HepG2 (cell line): ENCODE data around the gene CYLD. TPM values are rescaled to one million over a fixed set of nuclear protein-coding genes. Genes with fewer than 3 reads are reported as not detected.

Experiments
- AGO2 ChIP-seq: fragments of 200-400 bp; formaldehyde crosslinking; optimal IDR thresholded peaks from 2 replicates; pipeline ENCODE3; 2017; ENCODE audit warnings: mild to moderate bottlenecking, low read depth, low read length, moderate library complexity
- ELF1 ChIP-seq: sonication (generic); formaldehyde crosslinking; IDR thresholded peaks from 2 replicates; pipeline ENCODE4 v1.4.0; 2020; ENCODE audit warnings: missing genetic modification reagents
- ESRRA ChIP-seq: sonication (generic); formaldehyde crosslinking; IDR thresholded peaks from 2 replicates; pipeline ENCODE4 v1.5.1; 2020; ENCODE audit warnings: mild to moderate bottlenecking, low read depth, missing genetic modification reagents
- MIER2 ChIP-seq: IDR thresholded peaks from 2 replicates; pipeline ENCODE4 v1.6.1; 2016; ENCODE audit warnings: missing biosample characterization, missing genetic modification reagents
- MTA3 ChIP-seq: sonication (generic); formaldehyde crosslinking; IDR thresholded peaks from 2 replicates; pipeline ENCODE4 v1.4.0; 2020; ENCODE audit warnings: missing genetic modification reagents
- NBN ChIP-seq: fragments of 450-650 bp; conservative IDR thresholded peaks from 2 replicates; pipeline ENCODE4 v1.6.1; 2017
- RARA ChIP-seq: IDR thresholded peaks from 2 replicates; pipeline ENCODE4 v1.6.1; 2016; ENCODE audit warnings: missing genetic modification reagents, missing compliant biosample characterization
- RBFOX2 ChIP-seq: fragments of 200-400 bp; formaldehyde crosslinking; IDR thresholded peaks from 2 replicates; pipeline ENCODE4 v1.6.1; 2017; ENCODE audit warnings: low read depth, mild to moderate bottlenecking, low read length
- RFX5 ChIP-seq: IDR thresholded peaks from 2 replicates; pipeline ENCODE4 v1.6.1; 2011; ENCODE audit warnings: low read depth, low read length, improper control_type of control experiment
- SOX6 ChIP-seq, 2 experiments: fragments of 450-650 bp in 1 of 2; sonication (generic) in 1 of 2; formaldehyde crosslinking in 1 of 2; IDR thresholded peaks; 2 replicates each; pipeline versions ENCODE4 v1.4.0 to v1.6.1; 2017 to 2020; ENCODE audit warnings: antibody characterized with exemption in 1 of 2, mild to moderate bottlenecking in 1 of 2, missing genetic modification reagents in 1 of 2
- SYNCRIP ChIP-seq: fragments of 200-400 bp; formaldehyde crosslinking; IDR thresholded peaks from 2 replicates; pipeline ENCODE4 v1.6.1; 2018; ENCODE audit warnings: mild to moderate bottlenecking, low read depth, low read length; ENCODE audit not compliant: insufficient read depth
- TAF15 ChIP-seq: fragments of 200-400 bp; formaldehyde crosslinking; IDR thresholded peaks from one replicate; pipeline ENCODE4 v1.6.1; 2018; ENCODE audit warnings: mild to moderate bottlenecking, low read depth, low read length; ENCODE audit not compliant: poor library complexity, severe bottlenecking
- U2AF1 ChIP-seq: fragments of 200-400 bp; formaldehyde crosslinking; optimal IDR thresholded peaks from 2 replicates; pipeline ENCODE3; 2017; ENCODE audit warnings: mild to moderate bottlenecking, low read depth, low read length
- ZFP36 ChIP-seq: fragments of 150-350 bp; IDR thresholded peaks from 2 replicates; pipeline ENCODE4 v1.6.1; 2018; ENCODE audit warnings: borderline replicate concordance, low read length, low read depth; ENCODE audit not compliant: partially characterized antibody
- ZFP36L1 ChIP-seq: sonication (generic); formaldehyde crosslinking; IDR thresholded peaks from 2 replicates; pipeline ENCODE4 v1.8.0; 2022; ENCODE audit warnings: mild to moderate bottlenecking, missing genetic modification reagents, moderate library complexity
- ZFP37 ChIP-seq: sonication (generic); formaldehyde crosslinking; IDR thresholded peaks from 2 replicates; pipeline ENCODE4 v1.4.0; 2020; ENCODE audit warnings: missing genetic modification reagents, borderline replicate concordance
- ZNF180 ChIP-seq: sonication (generic); formaldehyde crosslinking; IDR thresholded peaks from 2 replicates; pipeline ENCODE4 v1.4.0; 2020; ENCODE audit warnings: low read depth, missing genetic modification reagents, borderline replicate concordance
- ZNF256 ChIP-seq: sonication (generic); formaldehyde crosslinking; conservative IDR thresholded peaks from 2 replicates; pipeline ENCODE4 v1.4.0; 2020; ENCODE audit warnings: missing genetic modification reagents
- ZNF281 ChIP-seq: sonication (generic); formaldehyde crosslinking; IDR thresholded peaks from 2 replicates; pipeline ENCODE4 v1.4.0; 2020; ENCODE audit warnings: missing genetic modification reagents, borderline replicate concordance
- ZNF317 ChIP-seq: sonication (generic); formaldehyde crosslinking; IDR thresholded peaks from 2 replicates; pipeline ENCODE4 v1.5.0; 2020; ENCODE audit warnings: mild to moderate bottlenecking, missing genetic modification reagents
- ZNF354B ChIP-seq: sonication (generic); formaldehyde crosslinking; IDR thresholded peaks from 2 replicates; pipeline ENCODE4 v1.8.0; 2022; ENCODE audit warnings: mild to moderate bottlenecking, missing genetic modification reagents
- ZNF367 ChIP-seq: sonication (generic); formaldehyde crosslinking; IDR thresholded peaks from 2 replicates; pipeline ENCODE4 v1.4.0; 2020; ENCODE audit warnings: missing genetic modification reagents, borderline replicate concordance
- ZNF501 ChIP-seq: sonication (generic); formaldehyde crosslinking; IDR thresholded peaks from 2 replicates; pipeline ENCODE4 v1.5.1; 2020; ENCODE audit warnings: mild to moderate bottlenecking, moderate library complexity, missing genetic modification reagents
- ZNF503 ChIP-seq: sonication (generic); formaldehyde crosslinking; IDR thresholded peaks from 2 replicates; pipeline ENCODE4 v1.4.0; 2020; ENCODE audit warnings: missing genetic modification reagents
- ZZZ3 ChIP-seq: sonication (generic); formaldehyde crosslinking; IDR thresholded peaks from 2 replicates; pipeline ENCODE4 v1.4.0; 2020; ENCODE audit warnings: missing genetic modification reagents, mild to moderate bottlenecking, borderline replicate concordance
- polyA plus RNA-seq, 8 experiments: library from polyadenylated mRNA; depleted of rRNA in 3 of 8; stranded (reverse) in 7 of 8; unstranded in 1 of 8; fragments of >200 nt; fragmentation: Illumina TruSeq in 4 of 8; extraction: Trizol in 4 of 8; gene quantifications; 2 replicates each; pipeline versions ENCODE4 v1.2.1 to v1.2.3, GENCODE V29; 2011 to 2016; ENCODE audit warnings: low read depth in 4 of 8, missing spikeins in 1 of 8, mixed read lengths in 1 of 8; ENCODE audit not compliant: insufficient read depth in 1 of 8
- total RNA-seq, 5 experiments: library from RNA; depleted of rRNA; stranded (reverse); fragments of >200 nt; fragmentation: Illumina TruSeq; extraction: Trizol; gene quantifications; 2 replicates each; pipeline ENCODE4 v1.2.3, GENCODE V29; 2016; ENCODE audit warnings: low read depth in 1 of 5
- TF ChIP-seq, protein P1 (sequence below): sonication (generic); formaldehyde crosslinking; IDR thresholded peaks from 2 replicates; pipeline ENCODE4 v1.4.0; 2020; ENCODE audit warnings: missing genetic modification reagents

The CYLD gene
- total and polyA plus RNA-seq, 2 of the 13 experiments (the other 11 are each of a cell fraction or from before 2014, with no cell fraction given), result 6.1 to 11.4 TPM

DNA sequence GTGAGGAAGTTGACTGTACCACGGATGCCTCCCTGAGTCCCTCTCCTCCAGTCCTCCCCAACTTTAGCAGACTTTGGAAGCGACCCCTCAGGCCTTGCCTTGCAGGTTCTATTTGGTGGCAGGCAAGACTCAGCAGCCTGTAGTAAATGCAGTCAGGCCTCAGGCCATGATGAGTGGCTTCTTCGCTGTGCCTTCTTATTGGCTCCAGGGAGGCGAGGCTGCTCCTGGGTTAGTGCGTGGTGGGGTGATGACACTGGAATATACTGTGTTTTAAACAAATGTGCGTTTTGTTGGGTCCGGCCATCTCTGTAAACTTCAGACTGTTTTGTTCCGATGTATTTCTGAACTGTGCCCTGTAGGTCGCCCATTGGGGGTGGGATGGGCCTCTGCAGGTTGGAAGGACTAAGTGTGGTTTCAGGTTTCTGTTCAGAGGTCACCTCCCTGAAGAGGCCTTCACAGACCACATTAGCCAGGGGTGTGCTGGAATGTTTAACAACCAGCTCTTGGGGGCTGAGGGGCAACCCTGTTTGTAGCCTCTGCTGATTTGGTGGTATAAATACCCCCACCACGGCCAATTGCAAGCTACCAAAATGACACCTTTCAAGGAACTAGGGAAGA lies 62.5 kb downstream of the CYLD start (continued):
- TF ChIP-seq, protein P1, sequence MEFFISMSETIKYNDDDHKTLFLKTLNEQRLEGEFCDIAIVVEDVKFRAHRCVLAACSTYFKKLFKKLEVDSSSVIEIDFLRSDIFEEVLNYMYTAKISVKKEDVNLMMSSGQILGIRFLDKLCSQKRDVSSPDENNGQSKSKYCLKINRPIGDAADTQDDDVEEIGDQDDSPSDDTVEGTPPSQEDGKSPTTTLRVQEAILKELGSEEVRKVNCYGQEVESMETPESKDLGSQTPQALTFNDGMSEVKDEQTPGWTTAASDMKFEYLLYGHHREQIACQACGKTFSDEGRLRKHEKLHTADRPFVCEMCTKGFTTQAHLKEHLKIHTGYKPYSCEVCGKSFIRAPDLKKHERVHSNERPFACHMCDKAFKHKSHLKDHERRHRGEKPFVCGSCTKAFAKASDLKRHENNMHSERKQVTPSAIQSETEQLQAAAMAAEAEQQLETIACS (CRISPR knock-in tag), result no peak
- TF ChIP-seq AGO2, result no peak
- TF ChIP-seq TAF15, result no peak
- TF ChIP-seq ZNF180 (CRISPR knock-in tag), result no peak
- TF ChIP-seq ZNF281 (CRISPR knock-in tag), result peak; percentile 77
- no peak for TF ChIP-seq ZNF256
- TF ChIP-seq ZNF354B (CRISPR knock-in tag), result no peak
- no peak; the same call in 1 of the 2 replicates for TF ChIP-seq ZFP36L1
- TF ChIP-seq ESRRA (CRISPR knock-in tag), result peak; percentile 72; the same call in 1 of the 2 replicates
- TF ChIP-seq MTA3 (CRISPR knock-in tag), result no peak
- TF ChIP-seq SOX6 (IDR thresholded peaks at IDR 0.05), result no peak
- TF ChIP-seq SOX6 (CRISPR knock-in tag; IDR thresholded peaks at IDR 0.05), result peak; percentile 89
- TF ChIP-seq ZNF317 (CRISPR knock-in tag), result peak; percentile 71
- no peak for TF ChIP-seq ZFP36
- no peak for TF ChIP-seq ZNF367 (CRISPR knock-in tag)
- no peak for TF ChIP-seq U2AF1
- TF ChIP-seq ZNF501 (CRISPR knock-in tag), result peak; percentile 82; the same call in 1 of the 2 replicates
- no peak for TF ChIP-seq NBN
- no peak for TF ChIP-seq SYNCRIP
- TF ChIP-seq RFX5, result no peak
- no peak for TF ChIP-seq ZFP37 (CRISPR knock-in tag)
- TF ChIP-seq ZNF503 (CRISPR knock-in tag), result no peak
- TF ChIP-seq RARA (CRISPR knock-in tag), result peak; percentile 63
- TF ChIP-seq ELF1 (CRISPR knock-in tag), result no peak
- no peak for TF ChIP-seq ZZZ3
- TF ChIP-seq MIER2 (CRISPR knock-in tag), result 0 out of 2 replicates have a peak, but pooled peaks have one; percentile 25
- 0 out of 2 replicates have a peak, but pooled peaks have one; percentile 29 for TF ChIP-seq RBFOX2
